NOMO-1 treated with dmso at 0.1 percent for 144 hours (cell line): ENCODE measurements around the gene CERKL.
A peak's percentile ranks its signal among the peaks of the same experiment; 100 is the strongest.

Experiments used
- DNase-seq: peaks from one replicate; lab custom pipeline; 2025; ENCODE audit not compliant: unreplicated experiment; lab: John Stamatoyannopoulos, UW

CERKL gene

GRCh38 chr2:181628590-181629585 lies 28.0 kb downstream of the CERKL start:
- no peak for DNase-seq

DNA sequence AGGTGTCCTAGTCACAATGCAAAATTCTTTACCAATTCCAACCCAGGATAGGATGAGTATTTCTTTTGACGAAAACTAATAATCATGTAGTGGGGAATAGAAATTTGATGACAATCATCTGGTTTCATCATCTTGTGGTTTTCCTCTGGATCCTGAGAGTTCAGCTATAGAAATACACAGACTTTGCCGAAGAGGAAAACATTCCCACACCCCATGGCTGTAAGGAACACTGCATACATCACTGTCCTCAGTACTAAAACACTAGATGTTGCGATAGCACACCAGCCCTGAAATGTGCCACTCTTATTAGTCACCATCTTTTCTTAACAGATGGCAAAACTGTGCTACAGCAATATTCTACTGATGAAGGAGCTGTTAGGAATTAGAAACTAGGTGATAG lies 29.4 kb downstream of the CERKL start:
- DNase-seq, result no peak

GRCh38 chr2:181626671-181627070 lies 30.2 kb downstream of the CERKL start:
- DNase-seq, result no peak

- no peak for DNase-seq
Measured at GRCh38 chr2:181623159-181623558, 33.7 kb downstream of the CERKL start.

GRCh38 chr2:181621779-181622490 lies 35.0 kb downstream of the CERKL start:
- no peak for DNase-seq

DNA sequence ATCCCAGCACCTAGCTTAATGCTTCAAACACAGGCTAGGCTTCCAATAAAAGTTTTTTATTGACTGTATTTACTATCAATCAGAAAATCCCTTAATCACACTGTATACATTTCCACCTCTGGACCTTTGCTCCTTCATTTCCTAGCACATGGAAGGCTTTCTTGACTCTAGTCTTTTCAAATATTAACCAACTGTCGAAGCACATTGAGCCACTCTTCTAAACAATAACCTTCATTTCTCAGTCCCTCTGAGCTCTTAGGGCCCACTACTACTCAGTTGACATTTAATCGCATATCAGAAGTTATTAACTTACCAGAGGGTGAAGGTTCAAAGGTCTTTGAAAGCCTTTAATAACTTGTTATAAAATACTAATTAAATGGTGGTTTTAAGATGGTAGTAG lies 37.4 kb downstream of the CERKL start:
- DNase-seq, result no peak

GRCh38 chr2:181616715-181617114 lies 40.2 kb downstream of the CERKL start:
- no peak for DNase-seq

DNA sequence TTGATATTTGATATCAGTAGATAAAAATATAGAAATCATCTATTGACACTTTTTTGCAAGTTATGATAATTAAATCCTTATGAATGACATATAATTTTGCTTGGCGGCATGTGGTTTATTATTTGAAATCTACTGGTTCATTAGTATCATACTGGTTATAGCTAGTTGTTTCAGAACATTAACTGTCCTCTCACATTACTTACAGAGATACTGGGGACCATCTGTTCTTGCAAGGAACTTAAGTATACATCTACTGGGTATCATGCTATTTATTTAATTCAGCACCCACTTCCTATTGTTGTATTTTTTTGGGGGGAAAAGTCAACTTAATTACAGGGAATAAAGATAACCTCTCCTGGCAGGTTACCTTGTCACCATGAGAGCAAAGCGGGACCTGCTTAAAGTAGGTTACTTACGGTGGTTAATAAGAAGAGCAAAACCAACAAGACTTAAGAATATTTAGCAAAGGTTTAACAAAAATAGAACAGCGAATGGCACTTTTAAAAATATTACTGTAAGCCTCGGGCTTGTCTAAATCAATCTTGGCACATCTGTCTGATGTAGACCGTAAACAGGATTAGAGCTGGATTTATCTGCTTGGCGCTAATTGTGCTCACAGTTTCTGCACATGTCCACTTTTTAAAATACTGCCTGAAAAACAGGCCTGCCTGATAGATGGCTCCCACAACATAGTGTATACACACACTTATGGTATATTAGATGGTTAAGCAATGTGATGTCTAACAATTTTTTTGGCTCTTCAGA lies 41.8 kb downstream of the CERKL start:
- no peak for DNase-seq

GRCh38 chr2:181613241-181613640 lies 43.7 kb downstream of the CERKL start:
- no peak for DNase-seq

- no peak for DNase-seq
Measured at GRCh38 chr2:181607629-181608590, 49.0 kb downstream of the CERKL start.

- DNase-seq, result no peak
Measured at GRCh38 chr2:181605889-181606837, 50.7 kb downstream of the CERKL start.

- peak; percentile 10 for DNase-seq
Measured at GRCh38 chr2:181602017-181602416, 54.9 kb downstream of the CERKL start.

GRCh38 chr2:181596556-181596955 lies 60.3 kb downstream of the CERKL start:
- DNase-seq, result no peak

- DNase-seq, result no peak
Measured at GRCh38 chr2:181594322-181594721, 62.6 kb downstream of the CERKL start.

- no peak for DNase-seq
Measured at GRCh38 chr2:181589779-181590178, 67.1 kb downstream of the CERKL start.

DNA sequence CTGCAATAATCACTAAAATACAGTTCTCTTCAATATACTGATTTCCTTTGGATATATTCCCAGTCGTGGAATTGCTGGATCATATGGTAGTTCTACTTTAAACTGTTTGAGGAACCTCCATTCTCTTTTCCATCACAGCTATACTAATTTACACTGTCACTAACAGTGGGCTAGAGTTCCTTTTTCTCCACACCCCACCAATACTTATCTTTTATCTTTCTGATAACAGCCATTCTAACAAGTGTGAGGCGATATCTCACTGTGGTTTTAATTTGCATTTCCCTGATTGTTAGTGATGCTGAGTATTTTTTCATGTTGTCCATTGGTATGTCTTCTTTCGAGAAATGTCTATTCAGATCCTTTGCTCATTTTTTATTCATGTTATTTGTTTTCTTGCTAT lies 68.4 kb downstream of the CERKL start:
- no peak for DNase-seq

GRCh38 chr2:181586569-181587081 lies 70.3 kb downstream of the CERKL start:
- no peak for DNase-seq

DNA sequence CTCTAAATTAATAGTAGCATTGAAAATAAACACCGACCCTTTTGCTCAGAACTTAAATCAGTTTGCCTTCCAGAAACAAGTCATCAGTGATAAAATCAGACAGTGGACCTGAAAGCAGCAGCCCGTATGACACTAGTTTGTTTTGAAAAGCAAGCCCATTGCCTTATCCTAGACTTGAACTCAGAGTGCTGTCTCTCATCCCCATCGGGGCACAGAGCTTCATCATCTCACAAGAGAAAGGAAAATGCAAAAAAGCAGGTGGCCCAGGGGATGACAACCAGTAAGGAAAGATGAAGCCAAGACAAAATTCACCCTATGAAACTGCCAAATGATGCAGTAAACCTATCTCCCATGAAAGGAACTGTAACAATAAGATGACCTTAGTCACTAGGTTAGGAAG lies 71.2 kb downstream of the CERKL start:
- no peak for DNase-seq

DNA sequence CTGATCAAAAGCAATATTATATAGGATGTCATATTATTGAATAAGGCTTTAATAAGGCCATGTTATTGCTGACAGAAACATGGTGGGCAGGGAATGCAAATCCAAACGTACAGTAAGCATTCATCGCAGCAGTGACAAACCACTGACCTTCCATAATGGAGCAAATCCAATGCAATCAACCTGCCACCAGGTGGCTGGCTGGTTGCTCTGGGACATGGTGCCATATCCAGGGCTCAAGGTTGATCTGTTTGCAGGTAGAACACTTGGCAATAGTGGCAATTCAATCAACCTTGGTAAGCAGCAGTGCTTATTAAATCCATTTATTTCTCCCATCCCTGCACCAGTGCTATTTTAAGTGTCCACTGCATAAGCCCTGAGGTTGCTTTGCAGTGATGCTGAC lies 75.4 kb downstream of the CERKL start:
- no peak for DNase-seq
